Measurements from ENCODE around the gene CYP3A4.
"Not testable (repeated sequence)": the region's sequence is repeated elsewhere in the genome, so short reads cannot be mapped to it uniquely, and the experiment has no call there.

CYP3A4 gene

DNA sequence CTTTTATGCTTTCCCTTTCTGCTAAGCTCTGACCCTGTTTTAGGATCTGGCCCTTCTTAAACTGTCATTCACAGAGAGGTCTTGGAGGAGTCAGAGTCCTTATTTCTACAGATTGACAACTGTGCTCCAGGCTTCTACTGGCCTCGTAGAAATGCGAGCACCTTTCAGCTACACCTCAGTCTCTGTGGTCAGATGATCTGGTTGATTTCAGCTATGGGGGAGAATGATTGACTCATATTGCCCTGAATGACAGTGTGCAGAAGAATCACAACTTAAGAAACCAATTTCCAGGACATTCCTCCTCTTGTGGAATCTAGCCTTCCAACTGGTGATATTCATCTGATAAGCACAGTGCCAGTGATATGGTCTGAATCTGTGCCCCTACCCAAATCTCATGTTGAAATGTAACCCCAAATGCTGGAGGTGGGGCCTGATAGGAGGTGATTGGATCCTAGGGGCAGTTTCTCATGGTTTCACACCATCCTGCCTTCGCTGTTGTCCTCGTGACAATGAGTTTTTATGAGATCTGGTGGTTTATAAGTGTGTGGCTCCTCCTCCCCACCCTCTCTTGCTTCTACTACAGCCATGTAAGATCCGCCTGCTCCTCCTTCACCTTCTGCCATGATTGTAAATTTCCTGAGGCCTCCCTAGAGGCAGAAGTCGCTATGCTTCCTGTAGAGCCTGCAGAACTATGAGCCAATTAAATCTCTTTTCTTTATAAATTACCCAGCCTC lies 35.0 kb downstream of the CYP3A4 start:
- DNase-seq (ENCODE audit: insufficient read length, low spot score): no peak
- FAIRE-seq: no peak
- no peak for TF ChIP-seq POLR2A (IDR thresholded peaks at IDR 0.05; ENCODE audit: low read depth, low read length)

DNA sequence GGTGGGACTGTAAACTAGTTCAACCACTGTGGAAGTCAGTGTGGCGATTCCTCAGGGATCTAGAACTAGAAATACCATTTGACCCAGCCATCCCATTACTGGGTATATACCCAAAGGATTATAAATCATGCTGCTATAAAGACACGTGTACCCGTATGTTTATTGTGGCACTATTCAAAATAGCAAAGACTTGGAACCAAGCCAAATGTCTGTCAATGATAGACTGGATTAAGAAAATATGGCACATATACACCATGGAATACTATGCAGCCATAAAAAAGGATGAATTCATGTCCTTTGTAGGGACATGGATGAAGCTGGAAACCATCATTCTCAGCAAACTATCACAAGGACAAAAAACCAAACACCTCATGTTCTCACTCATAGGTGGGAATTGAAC lies 37.1 kb downstream of the CYP3A4 start:
- not testable (repeated sequence) for DNase-seq (ENCODE audit: insufficient read length, low spot score); FAIRE-seq

DNA sequence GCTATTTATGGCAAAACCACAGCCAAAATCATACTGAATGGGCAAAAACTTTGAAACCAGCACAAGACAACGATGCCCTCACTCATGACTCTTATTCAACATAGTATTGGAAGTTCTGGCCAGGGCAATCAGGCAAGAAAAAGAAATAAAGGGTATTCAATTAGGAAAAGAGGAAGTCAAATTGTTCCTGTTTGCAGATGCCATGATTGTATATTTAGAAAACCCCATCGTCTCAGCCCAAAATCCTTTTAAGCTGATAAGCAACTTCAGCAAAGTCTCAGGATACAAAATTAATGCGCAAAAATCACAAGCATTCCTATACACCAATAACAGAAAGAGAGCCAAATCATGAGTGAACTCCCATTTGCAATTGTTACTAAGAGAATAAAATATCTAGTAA lies 38.6 kb downstream of the CYP3A4 start:
- not testable (repeated sequence) for DNase-seq (ENCODE audit: insufficient read length, low spot score)

DNA sequence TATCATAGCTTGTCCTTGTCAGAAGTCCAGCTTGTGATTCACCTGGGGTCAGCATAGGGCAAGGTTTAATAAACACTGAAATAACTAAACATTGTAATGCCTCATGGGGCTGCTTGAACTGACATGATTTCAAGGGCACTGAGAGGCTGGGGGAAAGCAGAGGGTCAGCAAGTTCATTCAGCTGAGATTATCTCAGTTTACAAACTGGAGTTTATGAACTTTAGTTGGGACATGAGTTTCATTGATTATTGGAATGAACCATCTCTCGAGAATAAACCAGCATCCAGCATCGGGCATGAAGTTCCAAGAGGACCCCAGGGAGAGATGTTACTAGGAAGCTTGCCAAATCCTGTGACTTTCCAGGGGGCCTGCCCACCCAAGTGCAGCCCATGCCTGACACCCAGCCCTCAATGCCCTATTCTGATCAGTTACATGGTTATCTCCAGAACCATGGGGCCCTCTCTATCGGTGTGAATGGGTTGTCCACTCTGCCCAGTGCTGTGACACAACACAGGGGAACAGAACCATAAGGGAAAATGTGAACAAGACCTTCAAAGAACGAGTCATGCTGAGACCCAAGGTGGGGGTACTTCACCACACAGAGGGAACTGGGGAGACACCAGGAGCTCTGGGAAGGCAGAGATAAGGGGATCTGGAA lies 41.1 kb downstream of the CYP3A4 start:
- no peak for DNase-seq (ENCODE audit: insufficient read length, low spot score)
- no peak for TF ChIP-seq POLR2A (IDR thresholded peaks at IDR 0.05; ENCODE audit: low read depth, low read length)
- FAIRE-seq: no peak

More for the DNA sequence above, 38.6 kb downstream of the CYP3A4 start:
- not testable (repeated sequence) for FAIRE-seq

DNA sequence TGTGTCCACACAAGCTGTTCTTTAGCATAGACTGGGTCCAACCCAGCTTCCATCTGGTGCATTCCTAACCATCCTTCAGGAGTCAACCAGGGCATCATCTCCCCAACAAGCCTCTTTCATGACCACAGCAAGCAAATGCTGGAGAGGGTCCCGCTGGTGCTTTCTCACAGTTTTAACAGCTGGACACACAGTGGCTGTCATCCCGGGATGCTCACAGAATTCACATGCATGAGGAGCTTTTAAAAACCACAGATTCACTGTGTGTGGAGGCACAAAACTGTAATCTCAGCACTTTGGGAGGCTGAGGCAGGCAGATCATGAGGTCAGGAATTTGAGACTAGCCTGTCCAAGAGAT lies 42.6 kb downstream of the CYP3A4 start:
- DNase-seq (ENCODE audit: insufficient read length, low spot score) (no peak), FAIRE-seq (no peak)
- TF ChIP-seq POLR2A (IDR thresholded peaks at IDR 0.05; ENCODE audit: low read depth, low read length): no peak

DNA sequence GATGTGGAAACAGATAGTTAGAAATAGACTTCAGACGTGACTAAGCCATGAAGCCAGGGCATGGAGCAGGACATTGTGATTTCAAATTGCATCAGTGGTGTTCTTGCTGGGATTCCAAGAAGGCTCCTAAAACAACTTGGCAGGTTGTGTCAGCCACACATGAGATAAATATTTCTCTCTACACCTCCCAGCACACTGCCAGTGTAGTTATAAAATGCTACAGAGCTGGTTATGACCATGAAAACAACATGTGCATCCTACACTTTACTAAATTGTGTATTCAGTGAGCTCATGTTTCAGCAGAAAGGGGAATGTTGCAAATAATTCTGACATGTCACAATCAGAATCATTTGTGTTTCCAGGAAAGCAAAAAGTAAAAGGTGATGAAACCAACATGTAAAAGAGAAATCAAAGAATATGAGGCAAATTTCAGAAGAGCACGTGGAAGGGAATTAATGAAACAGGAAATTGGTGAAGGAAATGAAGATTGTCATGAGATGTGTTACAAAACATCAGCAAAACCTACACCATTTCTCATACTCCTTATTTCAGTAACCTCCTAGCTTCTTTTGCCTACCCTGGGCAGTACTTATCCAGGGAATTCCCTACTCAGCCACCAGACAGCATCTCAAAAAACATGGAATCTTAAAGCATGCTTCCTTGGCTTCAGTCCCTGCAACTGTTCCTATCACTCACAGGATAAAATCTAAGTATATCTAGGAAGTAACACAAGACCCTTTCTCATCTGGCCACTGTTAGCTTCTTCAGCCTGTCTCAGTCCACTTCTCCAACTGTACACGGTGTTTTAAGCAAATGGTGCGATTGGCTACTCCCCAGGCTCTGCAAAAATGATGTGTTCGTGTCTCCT lies 43.2 kb downstream of the CYP3A4 start:
- no peak for FAIRE-seq
- no peak for TF ChIP-seq POLR2A (IDR thresholded peaks at IDR 0.05; ENCODE audit: low read depth, low read length)
- no peak for DNase-seq (ENCODE audit: insufficient read length, low spot score)

DNA sequence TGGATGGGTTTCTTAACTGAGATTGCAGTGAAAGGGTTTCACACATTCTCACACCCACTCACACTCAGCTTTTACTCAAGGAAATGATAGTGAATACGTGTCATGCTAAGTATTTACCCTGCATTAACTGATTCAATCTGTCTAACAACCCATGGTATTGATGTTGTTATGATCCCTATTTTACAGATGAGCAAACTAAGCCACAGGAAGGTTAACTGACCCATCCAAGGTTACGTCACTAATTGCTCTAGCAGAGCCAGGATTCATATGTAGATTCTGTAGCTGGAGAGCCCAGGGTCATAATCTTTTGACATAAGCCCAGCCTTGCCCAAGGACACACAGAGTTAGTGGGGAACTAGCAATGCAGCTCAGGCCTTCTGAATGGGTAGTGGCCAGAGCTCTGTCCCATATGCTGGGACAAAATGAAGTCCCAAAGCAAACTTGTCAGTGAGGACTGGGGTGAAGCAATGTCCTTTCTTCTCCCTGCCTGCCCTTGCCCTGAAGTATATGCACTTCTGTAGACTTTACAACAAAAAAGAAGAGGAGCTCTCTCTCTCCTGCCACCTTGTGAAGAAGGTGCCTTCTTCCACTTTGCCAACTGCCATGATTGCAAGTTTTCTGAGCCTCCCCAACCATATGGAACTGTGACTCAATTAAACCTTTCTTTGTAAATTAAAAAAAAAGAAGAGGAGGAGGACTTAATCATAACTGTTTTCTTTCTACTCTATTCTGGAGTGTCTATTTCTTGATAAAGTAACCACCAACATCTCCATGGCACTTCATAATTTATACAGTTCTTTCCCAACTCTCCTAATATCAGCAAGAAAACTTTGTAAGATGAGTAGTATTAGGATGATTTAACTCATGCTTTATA lies 44.0 kb downstream of the CYP3A4 start:
- no peak for TF ChIP-seq POLR2A (IDR thresholded peaks at IDR 0.05; ENCODE audit: low read depth, low read length)
- no peak for DNase-seq (ENCODE audit: insufficient read length, low spot score)
- no peak for FAIRE-seq

DNA sequence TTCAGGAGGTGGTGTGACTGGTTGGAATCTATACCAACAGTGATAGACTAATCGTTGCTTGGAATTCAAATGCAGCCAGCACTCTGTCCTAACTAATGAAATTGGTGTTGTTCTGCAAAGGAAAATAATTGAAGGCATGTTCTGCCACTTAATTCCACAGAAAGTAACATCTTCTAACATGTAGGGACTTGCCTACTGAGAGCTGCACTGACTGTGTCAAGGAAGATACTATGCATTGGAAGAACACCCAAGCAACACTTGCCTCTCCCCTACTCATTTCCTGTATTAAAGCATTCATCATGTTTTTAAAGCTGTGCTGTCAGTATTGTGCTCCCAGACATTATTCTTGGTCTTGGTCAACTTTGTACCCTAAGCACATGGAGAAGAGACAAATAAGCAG lies 46.3 kb downstream of the CYP3A4 start:
- FAIRE-seq (no peak), DNase-seq (ENCODE audit: insufficient read length, low spot score) (no peak)
- no peak for TF ChIP-seq POLR2A (IDR thresholded peaks at IDR 0.05; ENCODE audit: low read depth, low read length)

DNA sequence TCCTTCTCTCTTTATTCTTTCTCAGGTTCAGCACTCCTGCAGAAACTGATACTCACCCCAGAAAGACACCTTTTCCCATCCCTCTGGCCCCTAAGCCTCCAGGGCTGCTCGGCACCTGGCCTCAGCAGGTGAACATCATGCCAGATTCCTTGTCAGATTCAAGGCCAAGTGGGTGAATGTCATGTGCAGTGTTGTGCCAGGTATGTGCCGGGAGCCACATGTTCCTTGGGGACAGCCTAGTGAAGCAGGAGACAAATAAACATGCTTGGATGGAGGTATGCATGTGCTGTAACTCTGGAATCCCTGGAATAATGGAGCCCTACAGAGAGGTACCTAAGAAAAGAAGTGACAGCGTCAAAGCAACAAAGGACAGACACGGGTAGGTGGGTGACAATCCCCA lies 47.3 kb downstream of the CYP3A4 start:
- DNase-seq (ENCODE audit: insufficient read length, low spot score); FAIRE-seq: not testable (repeated sequence)

DNA sequence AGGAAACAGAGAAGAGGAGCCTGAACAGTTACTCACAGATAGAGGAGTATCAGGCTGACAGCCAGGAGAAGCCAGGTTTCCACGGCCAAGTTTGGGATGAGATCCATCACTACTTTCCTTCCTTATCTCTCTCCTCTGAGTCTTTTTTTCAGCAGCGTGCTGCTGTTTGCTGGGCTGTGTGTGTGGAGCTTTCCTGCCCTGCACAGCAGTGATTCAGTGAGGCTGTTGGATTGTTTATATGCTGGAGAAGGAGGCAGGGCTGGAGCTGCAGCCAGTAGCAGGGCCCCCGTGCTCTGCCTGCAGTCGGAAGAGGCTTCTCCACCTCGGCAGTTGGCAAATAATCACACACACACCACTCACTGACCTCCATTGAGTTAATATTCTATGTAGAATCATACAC lies 49.0 kb downstream of the CYP3A4 start, which contains the start of gene CYP3A7:
TSS of gene CYP3A7 (minus strand) at position 210 of the 400 bp plus-strand sequence. CDS start at position 107, 103 bp downstream.
- no peak for DNase-seq (ENCODE audit: insufficient read length, low spot score)
- no peak for FAIRE-seq
- TF ChIP-seq POLR2A (IDR thresholded peaks at IDR 0.05; ENCODE audit: low read depth, low read length): no peak

DNA sequence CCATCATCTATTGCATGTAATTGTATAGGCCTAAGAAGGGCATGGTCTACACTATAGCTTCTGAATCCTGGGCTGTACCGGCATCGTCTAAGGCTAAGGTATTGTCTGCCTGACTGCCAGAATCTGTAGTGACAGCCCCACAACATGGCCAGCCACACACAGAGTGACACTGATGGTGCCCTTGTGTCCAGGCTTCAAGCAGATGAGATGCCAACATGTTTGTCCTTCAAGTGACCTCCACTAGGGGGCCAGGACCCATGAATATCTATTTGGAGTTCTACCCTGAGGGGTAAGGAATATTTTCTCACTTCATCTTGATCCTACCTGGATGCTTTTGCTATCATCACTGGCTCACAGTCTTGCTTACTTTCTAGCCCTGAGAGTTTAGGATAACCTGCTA lies 50.5 kb downstream of the CYP3A4 start:
- no peak for TF ChIP-seq POLR2A (IDR thresholded peaks at IDR 0.05; ENCODE audit: low read depth, low read length)
- no peak for FAIRE-seq
- DNase-seq (ENCODE audit: insufficient read length, low spot score): no peak

DNA sequence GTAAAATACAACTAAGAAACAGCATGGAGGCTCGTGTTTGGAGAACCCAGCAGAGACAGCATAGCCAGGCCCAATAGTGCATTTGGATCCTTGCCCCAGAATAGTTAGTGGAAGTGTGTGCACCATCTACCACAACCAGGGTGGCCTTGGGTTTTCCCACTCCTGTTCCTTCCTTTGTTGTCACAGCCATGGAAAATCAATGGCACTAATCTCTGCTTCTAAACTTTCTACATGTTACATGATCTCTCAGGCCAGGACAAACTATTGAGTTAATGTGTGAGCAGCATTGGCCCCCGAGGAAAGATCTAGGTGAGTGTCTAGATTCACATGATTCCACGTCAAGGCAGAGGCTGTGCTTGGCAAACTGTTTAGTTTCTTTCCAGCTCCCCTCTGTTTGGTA lies 51.0 kb downstream of the CYP3A4 start:
- DNase-seq (ENCODE audit: insufficient read length, low spot score) (no peak), FAIRE-seq (no peak)
- TF ChIP-seq POLR2A (IDR thresholded peaks at IDR 0.05; ENCODE audit: low read depth, low read length): no peak

DNA sequence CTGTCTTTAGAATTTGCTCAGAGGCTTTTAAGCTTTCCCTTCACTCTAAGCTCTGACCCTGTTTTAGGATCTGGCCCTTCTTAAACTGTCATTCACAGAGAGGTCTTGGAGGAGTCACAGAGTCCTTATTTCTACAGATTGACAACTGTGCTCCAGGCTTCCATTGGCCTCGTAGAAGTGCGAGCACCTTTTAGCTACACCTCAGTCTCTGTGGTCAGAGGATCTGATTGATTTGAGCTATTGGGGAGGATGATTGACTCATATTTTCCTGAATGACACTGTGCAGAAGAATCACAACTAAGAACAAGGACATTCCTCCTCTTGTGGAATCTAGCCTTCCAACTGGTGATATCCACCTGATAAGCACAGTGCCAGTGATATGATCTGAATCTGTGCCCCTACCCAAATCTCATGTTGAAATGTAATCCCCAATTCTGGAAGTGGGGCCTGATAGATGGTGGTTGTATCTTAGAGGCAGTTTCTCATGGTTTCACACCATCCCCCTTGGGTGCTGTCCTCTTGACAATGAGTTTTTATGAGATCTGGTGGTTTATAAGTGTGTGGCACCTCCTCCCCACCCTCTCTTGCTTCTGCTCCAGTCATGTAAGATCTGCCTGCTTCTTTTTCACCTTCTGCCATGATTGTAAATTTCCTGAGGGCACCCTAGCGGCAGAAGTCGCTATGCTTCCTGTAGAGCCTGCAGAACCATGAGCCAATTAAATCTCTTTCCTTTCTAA lies 52.2 kb downstream of the CYP3A4 start:
- no peak for TF ChIP-seq POLR2A (IDR thresholded peaks at IDR 0.05; ENCODE audit: low read depth, low read length)
- FAIRE-seq (no peak), DNase-seq (ENCODE audit: insufficient read length, low spot score) (no peak)
